Amniotic stem cell (primary cell): ENCODE data around the gene ZNF329.
A peak's percentile ranks its signal among the peaks of the same experiment; 100 is the strongest.
"Not testable (repeated sequence)": the region's sequence is repeated elsewhere in the genome, so short reads cannot be mapped to it uniquely, and the experiment has no call there.

ENCODE experiments used
- DNase-seq: peaks from one replicate; lab custom pipeline; 2025; lab: John Stamatoyannopoulos, UW

Gene ZNF329

DNA sequence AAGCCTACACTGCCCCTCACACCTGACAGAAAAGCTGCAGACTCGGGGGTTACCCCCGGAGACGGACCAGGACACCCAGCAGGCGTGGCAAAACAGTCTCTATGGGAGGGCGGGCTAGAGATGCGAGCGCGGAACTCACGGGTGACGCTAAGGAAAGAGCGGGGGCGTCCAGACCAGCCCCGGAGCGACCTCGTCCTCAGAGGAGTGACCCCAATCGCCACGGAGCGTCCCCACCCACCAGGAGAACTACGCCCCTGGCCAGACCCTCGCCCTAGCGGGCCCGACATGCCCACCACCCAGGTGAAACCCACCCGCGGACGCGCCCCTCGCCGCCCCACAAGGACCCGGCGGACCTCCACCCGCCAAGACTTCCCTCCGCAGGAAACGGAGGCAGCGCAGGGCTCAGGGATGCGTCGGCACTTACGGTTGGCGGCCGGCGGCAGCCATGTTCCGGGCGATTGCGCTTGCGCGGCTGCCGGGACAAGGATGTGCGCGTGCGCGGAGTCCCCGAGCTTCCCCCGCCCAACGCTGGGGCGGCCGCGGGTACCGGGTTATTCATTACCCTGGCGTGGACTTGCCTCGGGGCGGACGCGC is at the start of gene ZNF329:
TSS of gene ZNF329 (minus strand) at position 462 of the 594 bp plus-strand sequence. CDS start 21,286 bp downstream, outside the sequence.
- peak; percentile 71 for DNase-seq

DNA sequence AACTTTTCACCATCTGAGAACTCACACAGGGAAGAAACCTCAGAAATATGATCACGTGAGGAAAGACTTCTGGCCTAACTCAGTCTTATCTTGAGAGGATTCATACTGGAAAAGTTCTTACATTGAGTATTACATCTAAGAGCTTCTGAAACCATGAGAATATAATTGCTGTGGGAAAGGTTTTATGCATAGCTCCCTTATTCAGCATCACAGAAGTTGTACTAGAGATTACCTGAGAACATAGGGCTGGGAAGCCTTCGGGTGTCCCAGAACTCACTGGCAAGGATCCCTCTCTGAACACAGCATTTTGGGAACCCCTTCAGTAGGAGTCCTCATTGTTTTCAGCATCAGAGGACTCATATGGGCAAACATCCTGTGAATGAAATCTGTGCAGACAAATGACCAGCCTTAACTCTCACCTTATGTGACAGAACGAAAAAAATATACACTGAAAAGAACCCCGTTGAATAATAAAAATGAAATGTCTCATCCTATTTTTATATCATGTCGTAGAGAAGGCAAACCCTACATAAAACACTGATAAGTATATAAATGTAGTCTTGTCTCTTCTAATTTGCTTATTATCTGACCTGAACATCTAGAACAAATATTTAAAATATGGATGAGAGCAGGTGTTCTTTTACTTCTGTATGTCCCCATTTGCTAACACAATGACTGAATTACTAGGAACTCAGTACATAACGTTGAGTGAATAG is 46.5 kb upstream of the ZNF329 start:
- DNase-seq, result no peak

DNA sequence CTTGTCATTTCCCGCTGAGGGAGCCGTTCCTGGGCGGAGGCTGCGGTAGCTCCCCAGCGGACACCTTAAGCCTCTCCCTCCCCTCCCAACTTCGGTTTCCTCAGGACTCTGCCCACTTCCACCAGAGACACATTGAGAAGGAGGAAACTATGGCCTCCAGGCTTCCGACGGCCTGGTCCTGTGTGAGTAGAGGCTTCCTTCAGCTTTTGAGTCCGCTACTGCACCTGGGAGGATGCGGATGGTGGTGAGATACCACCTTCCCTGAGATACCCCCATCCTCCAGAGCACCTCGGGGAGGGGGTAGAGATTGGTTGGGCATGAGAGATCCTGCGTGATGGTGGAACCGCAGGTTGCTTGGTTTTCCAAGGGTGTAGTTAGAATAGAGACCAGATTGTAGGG is 33.2 kb upstream of the ZNF329 start:
- no peak for DNase-seq

DNA sequence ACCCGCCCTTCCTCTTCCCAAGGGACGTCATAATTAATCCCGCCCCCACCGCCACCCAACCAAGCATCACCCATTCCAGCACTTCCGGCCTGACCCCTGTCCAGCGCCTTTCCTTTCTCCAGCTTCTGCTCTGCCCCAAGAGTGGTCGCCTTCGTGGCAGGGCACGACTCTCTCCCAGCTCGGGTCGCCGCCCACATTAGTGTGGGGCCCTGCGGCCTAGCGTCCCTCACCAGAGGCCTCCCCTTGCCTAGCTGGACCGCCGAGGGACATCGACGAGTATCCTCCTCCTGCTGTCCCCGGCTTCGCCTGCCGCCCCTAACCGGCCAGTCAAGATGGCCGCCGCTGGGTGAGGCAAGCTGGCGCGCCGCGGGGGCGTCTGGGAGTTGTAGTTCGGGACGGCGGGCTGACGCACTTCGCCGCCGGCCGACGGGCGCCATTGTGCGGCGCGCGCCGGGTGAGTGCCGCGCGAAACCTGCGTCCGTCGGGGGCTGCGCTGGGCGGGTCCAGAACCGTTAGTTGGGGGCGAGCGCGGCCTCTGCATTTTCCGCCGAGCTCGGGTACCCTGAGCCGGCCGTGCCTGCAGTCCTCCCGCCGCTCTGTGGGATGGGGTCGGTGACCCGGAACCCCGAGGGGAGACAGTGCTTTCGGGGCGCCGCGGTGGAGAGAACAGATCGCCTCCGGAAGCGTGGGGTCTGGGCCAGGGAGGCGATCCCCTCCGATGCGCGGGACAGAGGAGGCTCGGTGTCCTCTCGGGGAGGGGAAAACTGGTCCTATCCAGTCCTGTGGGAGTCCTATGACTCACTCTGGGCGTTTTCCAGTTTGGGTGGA is 32.6 kb upstream of the ZNF329 start, which contains the start of gene ZNF274:
TSS of gene ZNF274 (plus strand) at position 73 of the 828 bp plus-strand sequence. CDS start 905 bp downstream, outside the sequence.
- peak; percentile 68 for DNase-seq

GRCh38 chr19:58182577-58182988 is 32.0 kb upstream of the ZNF329 start:
- peak; percentile 66 for DNase-seq

GRCh38 chr19:58181902-58182576 is 31.4 kb upstream of the ZNF329 start:
- no peak for DNase-seq

DNA sequence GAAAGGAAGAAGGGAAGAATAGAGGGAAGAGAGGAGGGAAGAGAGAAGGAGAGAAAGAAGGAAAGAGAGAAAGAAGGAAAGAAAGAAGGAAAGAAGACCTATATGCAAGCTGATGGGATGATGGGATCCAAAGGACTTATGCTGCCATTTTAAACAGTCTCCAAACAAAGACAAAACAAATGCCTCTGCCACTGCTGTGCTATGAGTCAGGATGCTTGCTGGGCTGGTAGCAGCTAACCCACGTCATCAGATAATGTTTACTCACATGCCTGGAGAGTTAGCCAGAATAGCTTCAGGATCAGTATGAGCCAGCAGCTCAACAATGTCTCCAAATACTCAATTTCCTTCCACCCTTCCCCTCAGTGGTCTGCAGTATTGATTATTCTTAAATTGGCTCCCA is 20.3 kb upstream of the ZNF329 start:
- peak; percentile 0 for DNase-seq

GRCh38 chr19:58166708-58167280 is 16.2 kb upstream of the ZNF329 start:
- DNase-seq, result no peak

- DNase-seq, result no peak
These were observed 15.7 kb upstream of the ZNF329 start for GRCh38 chr19:58166268-58166667.

DNA sequence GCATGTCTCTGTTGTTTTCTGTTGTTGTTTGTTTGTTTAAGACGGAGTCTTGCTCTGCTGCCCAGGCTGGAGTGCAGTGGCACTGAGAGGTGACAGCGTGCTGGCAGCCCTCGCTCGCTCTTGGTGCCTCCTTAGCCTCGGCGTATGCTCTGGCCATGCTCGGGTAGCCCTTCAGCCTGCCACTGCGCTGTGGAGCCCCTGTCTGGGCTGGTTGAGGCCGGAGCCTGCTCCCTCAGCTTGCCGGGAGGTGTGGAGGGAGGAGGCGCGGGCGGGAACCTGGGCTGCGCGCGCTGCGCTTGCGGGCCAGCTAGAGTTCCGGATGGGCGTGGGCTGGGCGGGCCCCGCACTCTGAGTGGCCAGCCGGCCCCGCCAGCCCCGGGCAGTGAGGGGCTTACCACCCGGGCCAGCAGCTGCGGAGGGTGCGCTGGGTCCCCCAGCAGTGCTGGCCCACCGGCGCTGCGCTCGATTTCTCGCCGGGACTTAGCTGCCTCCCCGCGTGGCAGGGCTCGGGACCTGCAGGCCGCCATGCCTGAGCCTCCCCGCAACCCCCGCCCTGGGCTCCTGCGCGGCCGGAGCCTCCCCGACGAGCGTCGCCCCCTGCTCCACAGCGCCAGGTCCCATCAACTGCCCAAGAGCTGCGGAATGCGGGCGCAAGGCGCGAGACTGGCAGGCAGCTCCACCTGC is 6.6 kb upstream of the ZNF329 start:
- DNase-seq, result no peak

DNA sequence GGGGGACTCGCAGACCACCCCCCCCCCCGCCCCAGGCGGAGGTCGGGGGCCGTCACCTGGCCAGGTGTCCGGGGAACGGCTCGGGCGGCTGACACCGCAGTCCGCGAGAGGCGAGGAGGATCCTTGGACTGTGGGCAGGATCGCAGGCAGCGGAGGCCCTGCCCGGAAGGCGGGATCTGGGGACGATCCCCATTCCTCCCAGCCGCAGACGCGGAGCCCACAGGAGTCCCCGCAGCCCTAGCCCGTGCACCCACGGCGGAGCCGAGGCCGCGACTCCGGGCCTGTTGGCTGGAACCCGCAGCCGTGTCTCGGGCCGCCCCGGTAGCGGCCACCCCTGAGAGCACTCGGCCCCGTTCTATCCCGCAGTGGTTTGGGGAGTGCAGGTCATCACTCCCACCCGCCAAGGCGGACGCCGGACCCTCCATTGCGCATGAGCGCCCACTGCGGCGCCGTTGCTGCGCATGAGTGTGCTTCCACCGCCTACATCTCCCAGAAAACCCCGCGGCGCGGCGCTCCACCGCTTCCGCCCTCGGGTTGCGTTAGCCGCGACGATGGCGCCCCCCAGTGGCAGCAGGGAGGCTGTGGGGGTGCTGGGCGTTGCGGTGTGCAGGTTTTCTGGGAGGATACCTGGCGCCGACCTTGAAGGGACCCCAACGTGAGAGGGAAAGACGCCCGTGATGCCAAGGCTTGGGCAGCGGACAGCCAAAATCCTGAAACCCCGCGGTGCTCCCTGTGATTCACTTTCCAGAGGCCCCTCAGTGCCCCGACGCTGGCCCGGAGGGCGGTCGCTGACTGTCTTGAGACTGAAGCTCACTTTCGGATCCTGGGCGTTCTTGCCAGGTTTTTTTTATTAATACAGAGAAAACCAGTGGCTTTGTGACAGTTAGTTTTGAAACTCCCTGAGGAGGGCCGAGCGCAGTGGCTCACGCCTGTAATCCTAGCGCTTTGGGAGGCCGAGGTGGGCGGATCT is 4.4 kb upstream of the ZNF329 start:
- DNase-seq, result peak; percentile 85

DNA sequence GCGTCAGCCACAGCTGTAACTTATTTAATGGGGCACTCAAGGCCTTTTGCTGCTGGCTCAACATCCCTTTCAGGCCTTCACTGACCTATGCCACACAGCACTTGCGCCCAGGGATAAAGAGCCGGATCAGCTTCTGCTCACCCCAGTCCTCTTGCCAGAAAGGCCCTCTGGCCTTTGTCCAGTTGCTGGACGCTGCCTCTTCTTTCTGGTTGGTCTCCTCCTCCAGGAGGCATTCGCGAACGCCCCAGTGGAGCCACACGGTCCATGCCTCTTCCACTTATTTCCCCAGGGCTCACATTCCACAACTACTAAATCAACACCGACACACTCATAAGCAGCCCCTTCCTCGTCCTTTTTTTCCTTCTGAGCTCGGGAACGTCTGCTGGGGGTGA is 3.7 kb upstream of the ZNF329 start:
- no peak for DNase-seq

DNA sequence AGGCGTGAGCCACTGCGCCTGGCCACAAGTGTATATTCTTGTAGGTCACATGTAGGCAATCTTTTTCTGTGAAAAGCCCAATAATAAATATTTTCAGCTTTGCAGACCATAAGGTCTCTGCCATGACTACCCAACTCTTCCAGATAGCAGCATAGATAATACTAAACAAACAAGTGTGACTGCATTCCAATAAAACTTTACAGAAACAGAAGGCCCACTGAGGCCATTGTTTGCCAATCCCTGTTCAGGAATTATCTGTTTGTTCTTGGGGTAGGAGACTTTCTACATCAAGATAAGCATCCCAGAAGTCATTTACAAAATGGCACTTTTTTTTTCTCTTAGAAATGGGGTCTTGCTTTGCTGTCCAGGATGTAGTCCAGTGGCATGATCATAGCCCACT is 2.8 kb upstream of the ZNF329 start:
- no peak for DNase-seq

DNA sequence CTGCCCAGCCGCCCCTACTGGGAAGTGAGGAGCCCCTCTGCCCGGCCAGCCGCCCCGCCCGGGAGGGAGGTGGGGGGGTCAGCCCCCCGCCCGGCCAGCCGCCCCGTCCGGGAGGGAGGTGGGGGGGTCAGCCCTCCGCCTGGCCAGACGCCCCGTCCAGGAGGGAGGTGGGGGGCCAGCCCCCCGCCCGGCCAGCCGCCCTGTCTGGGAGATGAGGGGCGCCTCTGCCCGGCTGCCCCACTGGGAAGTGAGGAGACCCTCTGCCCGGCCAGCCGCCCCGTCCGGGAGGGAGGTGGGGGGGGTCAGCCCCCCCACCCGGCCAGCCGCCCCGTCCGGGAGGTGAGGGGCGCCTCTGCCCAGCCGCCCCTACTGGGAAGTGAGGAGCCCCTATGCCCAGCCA is 3.1 kb downstream of the ZNF329 start:
- not testable (repeated sequence) for DNase-seq

- no peak for DNase-seq
These were observed 4.7 kb downstream of the ZNF329 start for GRCh38 chr19:58145849-58146248.

DNA sequence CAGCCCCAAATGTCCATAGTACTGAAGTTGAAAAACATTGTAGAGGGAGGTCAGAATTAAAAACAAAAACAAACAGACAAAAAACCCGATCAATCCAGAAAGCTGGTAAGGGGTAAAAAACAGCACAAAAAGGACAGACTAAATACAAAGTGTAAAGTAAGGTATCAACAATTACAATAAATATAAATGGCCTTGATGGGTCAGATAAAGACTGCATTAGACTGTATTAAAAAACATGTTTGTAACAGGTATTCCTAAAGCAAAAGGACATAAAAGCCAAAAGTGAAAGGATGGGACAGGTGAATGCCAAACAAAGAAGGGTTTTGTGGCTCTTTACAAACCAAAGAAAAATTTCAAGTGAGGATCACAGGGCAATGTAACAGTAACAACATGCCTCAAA is 16.3 kb downstream of the ZNF329 start:
- DNase-seq, result no peak

DNA sequence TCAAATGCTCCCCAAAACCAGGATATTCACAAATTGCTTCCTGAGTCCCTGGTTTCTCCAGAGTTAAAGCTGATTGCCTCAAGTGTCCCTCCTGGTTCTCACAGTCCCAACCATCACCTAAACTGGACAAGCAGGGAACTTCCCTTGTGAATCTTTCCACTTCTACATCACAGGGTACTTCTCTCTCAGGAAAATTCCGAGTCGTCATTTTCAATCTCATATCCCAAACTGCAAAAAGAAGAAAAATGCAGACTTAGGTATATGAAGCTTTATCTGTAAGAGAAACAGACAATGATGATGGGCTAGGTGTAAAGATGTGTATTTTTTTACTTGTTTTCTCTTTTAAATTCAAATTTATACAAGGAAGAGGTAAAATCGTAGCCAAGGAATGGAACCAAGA is 21.3 kb downstream of the ZNF329 start:
- DNase-seq, result no peak

GRCh38 chr19:58128041-58128685 is 22.4 kb downstream of the ZNF329 start:
- DNase-seq, result no peak

DNA sequence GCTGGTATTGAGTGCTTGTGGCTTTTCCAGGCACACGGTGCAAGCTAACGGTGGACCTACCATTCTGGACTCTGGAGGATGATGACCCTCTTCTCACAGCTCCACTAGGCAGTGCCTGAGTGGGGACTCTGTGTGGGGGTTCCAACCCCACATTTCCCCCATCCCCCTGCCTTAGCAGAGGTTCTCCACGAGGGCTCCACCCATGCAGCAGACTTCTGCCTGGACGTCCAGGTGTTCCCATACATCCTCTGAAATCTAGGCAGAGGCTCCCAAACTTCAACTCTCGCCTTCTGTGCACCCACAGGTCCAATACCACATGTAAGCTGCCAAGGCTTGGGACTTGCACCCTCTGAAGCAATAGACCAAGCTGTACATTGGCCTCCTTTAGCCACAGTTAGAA is 27.2 kb downstream of the ZNF329 start:
- no peak for DNase-seq
